AG04450 (cell line): Measurements from ENCODE around the gene CSNK1G1. TPM values are rescaled to one million over a fixed set of nuclear protein-coding genes. Genes with fewer than 3 reads are reported as not detected.
"Not testable (repeated sequence)": the region's sequence is repeated elsewhere in the genome, so short reads cannot be mapped to it uniquely, and the experiment has no call there.

Experiments
- CTCF ChIA-PET: fragments of 300-600, 350-600 bp; formaldehyde crosslinking; extraction: SDS; loops from one replicate; lab custom pipeline; 2022; ENCODE audit warnings: antibody characterized with exemption, inconsistent platforms; lab: Charles Lee
- POLR2A ChIA-PET: fragments of 350-600 bp; formaldehyde crosslinking; extraction: SDS; loops from one replicate; lab custom pipeline; 2021; ENCODE audit warnings: antibody characterized with exemption, inconsistent platforms; lab: Yijun Ruan, JAX
- DNase-seq: peaks from one replicate; pipeline ENCODE4 v3.0.0-alpha.2; 2011; ENCODE audit warnings: low read depth, low spot score
- H3K27ac ChIP-seq: one replicate; pipeline ENCODE4 v1.5.1; 2012; ENCODE audit warnings: low read depth, low read length, control low read depth
- H3K27me3 ChIP-seq: one replicate; pipeline ENCODE4 v1.6.0; 2012; ENCODE audit warnings: low read length; ENCODE audit not compliant: control insufficient read depth, insufficient read depth
- H3K4me3 ChIP-seq: 2 replicates; pipeline ENCODE4 v1.5.1; 2011; ENCODE audit warnings: mild to moderate bottlenecking, low read depth, low read length, control low read depth
- H3K9me3 ChIP-seq: 2 replicates; pipeline ENCODE4 v1.5.1; 2012; ENCODE audit warnings: low read length; ENCODE audit not compliant: control insufficient read depth, insufficient read depth
- CTCF ChIP-seq: IDR thresholded peaks from 2 replicates; pipeline ENCODE4 v1.5.1; 2011; ENCODE audit warnings: low read depth, low read length, control low read depth, inconsistent platforms
- polyA plus RNA-seq: library from polyadenylated mRNA; depleted of rRNA; stranded (reverse); fragments of >200 nt; gene quantifications from 2 replicates; pipeline ENCODE4 v1.2.3, GENCODE V29; 2011

The CSNK1G1 gene
- polyA plus RNA-seq, 1 experiment, result 24.3 TPM

GRCh38 chr15:64279131-64279530, 76.8 kb downstream of the CSNK1G1 start:
- TF ChIP-seq CTCF, result no peak
- Histone ChIP-seq H3K4me3 (no peak overlapping the region), H3K27ac (no peak overlapping the region), H3K27me3 (no peaks in the 10 kb centered on the region), H3K9me3 (no peaks in the 10 kb centered on the region)
- no peak for DNase-seq
- ChIA-PET CTCF (no interaction called here), POLR2A (no interaction called here)

GRCh38 chr15:64275934-64276333, 80.0 kb downstream of the CSNK1G1 start:
- H3K27me3 ChIP-seq, result no peaks in the 10 kb centered on the region
- POLR2A ChIA-PET, result no interaction called here
- TF ChIP-seq CTCF, result no peak
- no peak overlapping the region for H3K27ac ChIP-seq
- CTCF ChIA-PET, result no interaction called here
- DNase-seq, result no peak
- no peak overlapping the region for H3K4me3 ChIP-seq
- H3K9me3 ChIP-seq, result no peaks in the 10 kb centered on the region

- POLR2A ChIA-PET, result no interaction called here
- CTCF ChIA-PET, result interaction anchor here (0.9 kb wide), 1 partner anchor 26 kb away, joined by 3 read pairs; no protein-coding TSS in a partner anchor
- Histone ChIP-seq H3K27me3 (no peaks in the 10 kb centered on the region), H3K9me3 (no peaks in the 10 kb centered on the region), H3K4me3 (no peak overlapping the region), H3K27ac (no peak overlapping the region)
- TF ChIP-seq CTCF, result no peak
- DNase-seq, result no peak
Observed at GRCh38 chr15:64274341-64274950, 81.5 kb downstream of the CSNK1G1 start.

GRCh38 chr15:64267331-64267973, 88.5 kb downstream of the CSNK1G1 start:
- DNase-seq, result no peak
- CTCF ChIA-PET, result no interaction called here

GRCh38 chr15:64265188-64265587, 90.8 kb downstream of the CSNK1G1 start:
- H3K9me3 ChIP-seq, H3K27ac ChIP-seq, H3K27me3 ChIP-seq, H3K4me3 ChIP-seq, DNase-seq, CTCF ChIA-PET: not testable (repeated sequence)
- POLR2A ChIA-PET, result interaction anchor here (0.6 kb wide), 1 partner anchor 46 kb away, joined by 3 read pairs; no protein-coding TSS in a partner anchor

More at GRCh38 chr15:64267331-64267973, 88.5 kb downstream of the CSNK1G1 start:
- Histone ChIP-seq H3K27ac (no peak overlapping the region), H3K4me3 (no peak overlapping the region), H3K9me3 (no peaks in the 10 kb centered on the region), H3K27me3 (no peaks in the 10 kb centered on the region)
- TF ChIP-seq CTCF, result no peak
- POLR2A ChIA-PET, result no interaction called here
